ENCODE measurements around the gene HTR3E.
A peak's percentile ranks its signal among the peaks of the same experiment; 100 is the strongest.
"Not testable (repeated sequence)": the region's sequence is repeated elsewhere in the genome, so short reads cannot be mapped to it uniquely, and the experiment has no call there.

The HTR3E gene

GRCh38 chr3:184116017-184116416 lies 19.2 kb downstream of the HTR3E start:
- no peak for DNase-seq

GRCh38 chr3:184117636-184118035 lies 20.8 kb downstream of the HTR3E start:
- no peak for DNase-seq

GRCh38 chr3:184121031-184121430 lies 24.2 kb downstream of the HTR3E start:
- DNase-seq = not testable (repeated sequence)

GRCh38 chr3:184126006-184126405 lies 29.1 kb downstream of the HTR3E start:
- no peak for DNase-seq

GRCh38 chr3:184129012-184129411 lies 32.1 kb downstream of the HTR3E start:
- DNase-seq = no peak

- DNase-seq = no peak
These were observed 36.1 kb downstream of the HTR3E start for GRCh38 chr3:184132945-184133344.

- peak; percentile 15 for DNase-seq
These were observed 37.2 kb downstream of the HTR3E start for GRCh38 chr3:184133840-184134745.

GRCh38 chr3:184134746-184135148 lies 37.9 kb downstream of the HTR3E start:
- DNase-seq = no peak

GRCh38 chr3:184135149-184135910 lies 38.5 kb downstream of the HTR3E start, which contains the start of gene EIF2B5:
TSS of gene EIF2B5 (plus strand) at chr3:184135358. CDS start at chr3:184135386, 28 bp downstream.
- peak; percentile 90 for DNase-seq

GRCh38 chr3:184135911-184136260 lies 39.0 kb downstream of the HTR3E start:
- no peak for DNase-seq

GRCh38 chr3:184140436-184140835 lies 43.6 kb downstream of the HTR3E start:
- no peak for DNase-seq

- no peak for DNase-seq
These were observed 45.3 kb downstream of the HTR3E start for GRCh38 chr3:184142199-184142598.

GRCh38 chr3:184143327-184143726 lies 46.5 kb downstream of the HTR3E start:
- DNase-seq = no peak

- no peak for DNase-seq
These were observed 47.6 kb downstream of the HTR3E start for GRCh38 chr3:184144505-184144904.

- no peak for DNase-seq
These were observed 48.3 kb downstream of the HTR3E start for GRCh38 chr3:184145111-184145524.

GRCh38 chr3:184145751-184146270 lies 48.9 kb downstream of the HTR3E start:
- DNase-seq = no peak

- DNase-seq = no peak
These were observed 51.2 kb downstream of the HTR3E start for GRCh38 chr3:184148076-184148475.

GRCh38 chr3:184149123-184149522 lies 52.3 kb downstream of the HTR3E start:
- DNase-seq = no peak

GRCh38 chr3:184149770-184150169 lies 52.9 kb downstream of the HTR3E start:
- not testable (repeated sequence) for DNase-seq

- DNase-seq = peak; percentile 78
These were observed 58.2 kb downstream of the HTR3E start, which contains the start of gene DVL3 for GRCh38 chr3:184154885-184155643. TSS of gene DVL3 (plus strand) at chr3:184155377. CDS start at chr3:184155636, 259 bp downstream.

GRCh38 chr3:184155644-184156521 lies 59.0 kb downstream of the HTR3E start:
- DNase-seq = no peak

- DNase-seq = no peak
These were observed 59.7 kb downstream of the HTR3E start for GRCh38 chr3:184156522-184156955.
